ENCODE measurements around the gene ACTL6B. TPM values are rescaled to one million over a fixed set of nuclear protein-coding genes. Genes with fewer than 3 reads are reported as not detected.
A peak's percentile ranks its signal among the peaks of the same experiment; 100 is the strongest.

The ACTL6B gene
- total and polyA plus RNA-seq, 2 of the 8 experiments (the other 6 are each of a cell fraction or from before 2014, with no cell fraction given): 2.1 to 4.5 TPM

GRCh38 chr7:100688326-100688860, 32.1 kb upstream of the ACTL6B start:
- Histone ChIP-seq H3K27ac (ENCODE audit: low read depth, low read length) (no peak overlapping the region; the same call in 1 of the 2 replicates), H2BK120ac (replicated peaks; ENCODE audit: low read depth, low read length) (no peak overlapping the region), H3K4me2 (ENCODE audit: insufficient read depth in 1 of 2, low read depth in 2 of 2, low read length in 2 of 2) (no peak overlapping the region), H4K91ac (replicated peaks; ENCODE audit: insufficient read length, low read length) (no peak overlapping the region), H2AK5ac (ENCODE audit: low read depth, low read length) (no peak overlapping the region), H2BK12ac (ENCODE audit: low read depth, low read length) (no peak overlapping the region), H4K8ac (ENCODE audit: extremely low read depth, insufficient read depth, low read length) (no peak overlapping the region), H3K27me3 (replicated peaks in 1 of 4; ENCODE audit: control insufficient read depth in 3 of 4, extremely low read depth in 1 of 4, insufficient read depth in 3 of 4, low read length in 3 of 4) (no peaks in the 10 kb centered on the region), H3K23ac (ENCODE audit: insufficient read length) (no peak overlapping the region), H2BK20ac (ENCODE audit: low read length) (no peak overlapping the region), H3K36me3 (ENCODE audit: control insufficient read depth in 2 of 4, insufficient read depth in 4 of 4, low read length in 3 of 4) (peaks cover 29 to 61% (median 49%) of the 10 kb centered on the region in 4 experiments), H3K23me2 (ENCODE audit: low read depth, low read length) (peaks cover 15% of the 10 kb centered on the region), H3K79me1 (ENCODE audit: low read depth, low read length) (peaks cover 14% of the 10 kb centered on the region), H3K4me1 (replicated peaks in 1 of 4; ENCODE audit: control insufficient read depth in 3 of 4, insufficient read depth in 4 of 4, low read length in 3 of 4) (peaks cover 0 to 18% (median 11%) of the 10 kb centered on the region in 4 experiments; a peak in 6 of 7 replicates), H3K56ac (replicated peaks; ENCODE audit: insufficient read length, low read depth, low read length) (no peak overlapping the region), H2BK5ac (ENCODE audit: low read depth, low read length) (no peak overlapping the region; the same call in 1 of the 2 replicates), H4K20me1 (replicated peaks in 1 of 2; ENCODE audit: control insufficient read depth in 1 of 2, insufficient read depth in 2 of 2, low read length in 2 of 2) (peaks cover 30 to 56% of the 10 kb centered on the region in 2 experiments), H3K9ac (replicated peaks in 1 of 4; ENCODE audit: extremely low read depth in 1 of 4, low read depth in 3 of 4, low read length in 3 of 4) (no peak overlapping the region; a peak in 1 of 7 replicates), H3K4ac (replicated peaks; ENCODE audit: insufficient read length, low read depth, low read length) (no peak overlapping the region), H4K5ac (ENCODE audit: insufficient read length, low read depth, low read length) (no peak overlapping the region), H3K14ac (ENCODE audit: insufficient read length) (no peak overlapping the region), H2BK15ac (ENCODE audit: low read length) (no peak overlapping the region), H3K9me3 (ENCODE audit: insufficient read depth in 2 of 2, low read depth in 1 of 2, low read length in 1 of 2) (no peaks in the 10 kb centered on the region), H2AFZ (ENCODE audit: low read length) (no peak overlapping the region), H3K4me3 (ENCODE audit: extremely low read depth in 1 of 4, insufficient read depth in 2 of 4, low read depth in 3 of 4, low read length in 4 of 4) (no peak overlapping the region), H3K79me2 (ENCODE audit: control insufficient read depth in 1 of 2, insufficient read depth in 2 of 2, low read length in 2 of 2) (peaks cover 19 to 61% of the 10 kb centered on the region in 2 experiments), H3K18ac (ENCODE audit: extremely low read depth, low read length) (no peak overlapping the region)
- POLR2A ChIA-PET (ENCODE audit: partially characterized antibody): interaction anchor here (0.7 to 14.3 kb wide), 9 partner anchors 9 to 186 kb away, joined by 3 to 257 read pairs (median 4); partner anchors contain the start of genes GNB2, POP7 and SRRT
- DNase-seq (ENCODE audit: low read depth in 1 of 2, low spot score in 2 of 2) (no peak), FAIRE-seq (no peak)
- CTCF ChIA-PET (ENCODE audit: partially characterized antibody): interaction anchor here (0.9 to 20.7 kb wide), 5 partner anchors 9 to 74 kb away, joined by 3 to 254 read pairs (median 65); partner anchors contain the start of genes MOSPD3 and POP7
- TF ChIP-seq FOSL1 (IDR thresholded peaks at IDR 0.05; ENCODE audit: insufficient read depth, low read depth, low read length): no peak
- TF ChIP-seq TAF1 (IDR thresholded peaks at IDR 0.05; ENCODE audit: low read depth, low read length): no peak
- TF ChIP-seq KDM4A (IDR thresholded peaks at IDR 0.05; ENCODE audit: low read depth, low read length, severe bottlenecking): no peak
- TF ChIP-seq GABPA (IDR thresholded peaks at IDR 0.05; ENCODE audit: borderline replicate concordance, insufficient read depth, low read length): no peak
- TF ChIP-seq RBBP5 (IDR thresholded peaks at IDR 0.05; ENCODE audit: borderline replicate concordance, low read depth, low read length): no peak
- TF ChIP-seq CEBPB (IDR thresholded peaks at IDR 0.05; ENCODE audit: low read depth, low read length): no peak
- 0 out of 3 replicates have a peak, but pooled peaks of 1 of the 2 experiments have one; percentile 12 for TF ChIP-seq POLR2A (IDR thresholded peaks at IDR 0.05; ENCODE audit: control extremely low read depth in 1 of 2, low read depth in 2 of 2, low read length in 2 of 2)
- WGBS, 2 experiments (ENCODE audit: extremely low coverage in 1 of 2, insufficient coverage in 1 of 2, insufficient read length in 1 of 2, insufficient replicate concordance in 2 of 2, low coverage in 1 of 2, low lambda C conversion rate in 2 of 2, missing lambda C conversion rate in 1 of 2): 86% methylated on average over 12 of the region's 16 CpGs; no CpG with 5 or more reads in 1 of the 2 experiments

Measured in H1 (cell line).